ENCODE results near the gene GRK6. TPM values are rescaled to one million over a fixed set of nuclear protein-coding genes. Genes with fewer than 3 reads are reported as not detected.

The GRK6 gene
- total and polyA plus RNA-seq, 8 donors, result 7.2 to 14.5 (median 11.4) TPM

DNA sequence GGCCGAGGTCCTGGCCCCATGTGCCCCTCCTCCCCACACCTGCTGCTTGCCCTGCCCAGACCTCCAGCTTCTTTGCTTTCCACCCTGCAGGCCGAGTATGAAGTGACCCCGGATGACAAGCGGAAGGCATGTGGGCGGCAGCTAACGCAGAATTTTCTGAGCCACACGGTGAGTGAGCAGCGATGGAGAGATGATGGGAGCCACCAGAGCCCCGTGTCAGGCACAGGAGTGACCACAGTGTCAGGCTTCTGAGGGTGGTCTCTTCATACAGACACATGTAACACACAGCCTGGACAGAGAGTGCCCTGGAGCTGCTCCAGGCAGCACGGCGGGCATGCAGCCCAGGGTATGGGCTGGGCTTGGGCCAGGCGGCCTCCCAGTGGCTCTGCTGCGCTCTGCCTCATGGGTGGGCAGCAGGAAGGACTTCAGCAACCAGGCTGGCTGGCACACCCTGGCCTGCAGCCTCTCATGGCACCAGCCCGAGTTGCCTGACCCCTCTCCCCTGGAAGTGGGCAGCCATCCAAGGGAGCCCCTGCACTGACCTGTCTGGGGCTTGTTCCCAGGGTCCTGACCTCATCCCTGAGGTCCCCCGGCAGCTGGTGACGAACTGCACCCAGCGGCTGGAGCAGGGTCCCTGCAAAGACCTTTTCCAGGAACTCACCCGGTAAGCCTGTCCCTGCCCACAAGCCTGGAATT, 5.8 kb downstream of the GRK6 start:
- no peak overlapping the region for H3K27ac ChIP-seq
- TF ChIP-seq CTCF (IDR thresholded peaks at IDR 0.05), result no peak

DNA sequence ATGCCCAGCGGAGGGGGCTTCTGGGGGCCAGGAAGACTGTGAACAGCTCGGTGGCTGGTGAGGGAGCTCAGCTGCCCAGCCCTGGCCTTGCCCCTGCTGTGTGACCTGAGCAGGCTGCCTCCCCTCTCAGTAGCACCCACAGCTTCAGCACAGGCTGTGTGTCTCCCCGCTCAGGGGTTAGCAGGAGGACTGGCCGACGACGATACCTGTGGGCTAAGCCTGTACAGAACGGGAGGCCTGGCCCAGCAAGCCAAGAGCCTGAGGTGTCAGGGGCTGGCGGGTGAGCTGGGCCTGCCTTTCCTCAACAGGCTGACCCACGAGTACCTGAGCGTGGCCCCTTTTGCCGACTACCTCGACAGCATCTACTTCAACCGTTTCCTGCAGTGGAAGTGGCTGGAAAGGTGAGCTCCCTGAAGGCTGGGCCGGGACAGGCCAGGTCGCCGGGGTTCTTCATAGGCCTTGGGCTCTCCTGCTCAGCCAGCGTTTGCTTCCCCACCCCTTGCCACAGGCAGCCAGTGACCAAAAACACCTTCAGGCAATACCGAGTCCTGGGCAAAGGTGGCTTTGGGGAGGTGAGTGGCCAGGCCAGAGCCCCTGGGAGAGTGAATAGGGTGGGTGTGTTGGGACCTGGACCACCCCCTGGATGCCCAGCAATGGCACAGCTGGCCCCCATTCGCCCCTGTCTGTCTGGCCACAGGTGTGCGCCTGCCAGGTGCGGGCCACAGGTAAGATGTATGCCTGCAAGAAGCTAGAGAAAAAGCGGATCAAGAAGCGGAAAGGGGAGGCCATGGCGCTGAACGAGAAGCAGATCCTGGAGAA, 6.6 kb downstream of the GRK6 start:
- no peak overlapping the region for H3K4me3 ChIP-seq
- no peak overlapping the region for H3K27ac ChIP-seq
- peaks cover 0 to under 1% (median 0%) of the 10 kb centered on the region in 3 donors for H3K4me1 ChIP-seq
- intact Hi-C loops (cut with DNase I), result no loop called here
- H3K27me3 ChIP-seq, result no peaks in the 10 kb centered on the region
- H3K9me3 ChIP-seq, result no peaks in the 10 kb centered on the region
- no peak for TF ChIP-seq CTCF (IDR thresholded peaks at IDR 0.05)
- DNase-seq, result peak in 2 of 6 donors; percentile 53 to 73
- no peak for ATAC-seq
- FAIRE-seq, result no peak
- WGBS, 2 donors, result 95% methylated on average over 24 to 25 of the region's 25 CpGs
- peaks cover 2 to 33% (median 9%) of the 10 kb centered on the region in 3 donors for H3K36me3 ChIP-seq

More for the DNA sequence above, 5.8 kb downstream of the GRK6 start:
- Histone ChIP-seq H3K4me1 (peaks cover 0 to 7% (median 2%) of the 10 kb centered on the region in 3 donors), H3K9me3 (no peaks in the 10 kb centered on the region), H3K36me3 (peaks cover 2 to 33% (median 9%) of the 10 kb centered on the region in 3 donors), H3K27me3 (no peaks in the 10 kb centered on the region), H3K4me3 (no peak overlapping the region)
- intact Hi-C loops (cut with DNase I), result no loop called here
- no peak for ATAC-seq
- no peak for FAIRE-seq
- WGBS, 2 donors, result 88 to 89% methylated on average over 18 of the region's 18 CpGs
- peak in 1 of 6 donors; percentile 49 for DNase-seq

DNA sequence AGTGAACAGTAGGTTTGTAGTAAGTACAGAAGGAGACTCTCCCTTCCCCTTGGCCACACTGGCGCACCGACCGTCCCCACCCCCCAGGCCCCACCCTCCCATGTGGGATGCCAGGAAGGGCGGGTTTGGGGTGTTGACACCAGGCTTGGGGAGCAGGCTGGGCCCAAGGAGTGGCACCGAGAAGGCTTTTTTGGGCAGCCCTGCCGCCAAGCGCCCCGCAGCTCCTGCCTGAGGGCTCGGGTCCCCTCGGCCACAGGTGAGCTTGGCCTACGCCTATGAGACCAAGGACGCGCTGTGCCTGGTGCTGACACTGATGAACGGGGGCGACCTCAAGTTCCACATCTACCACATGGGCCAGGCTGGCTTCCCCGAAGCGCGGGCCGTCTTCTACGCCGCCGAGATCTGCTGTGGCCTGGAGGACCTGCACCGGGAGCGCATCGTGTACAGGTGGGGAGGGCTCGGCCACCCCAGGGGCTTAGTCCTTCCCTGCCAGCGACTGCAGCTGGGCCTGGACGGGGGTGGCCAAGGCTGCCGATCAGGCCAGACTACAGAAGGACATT, 7.3 kb downstream of the GRK6 start:
- H3K36me3 ChIP-seq, result peaks cover 2 to 33% (median 9%) of the 10 kb centered on the region in 3 donors
- H3K4me3 ChIP-seq, result no peak overlapping the region
- H3K27ac ChIP-seq, result no peak overlapping the region
- ATAC-seq (no peak), FAIRE-seq (no peak), DNase-seq (peak in 2 of 6 donors; percentile 48 to 70)
- no peak for TF ChIP-seq CTCF (IDR thresholded peaks at IDR 0.05)
- H3K9me3 ChIP-seq, result no peaks in the 10 kb centered on the region
- H3K27me3 ChIP-seq, result no peaks in the 10 kb centered on the region
- 94% methylated on average over 26 to 29 of the region's 29 CpGs for WGBS, 2 donors
- H3K4me1 ChIP-seq, result no peaks in the 10 kb centered on the region
- intact Hi-C loops (cut with DNase I), result no loop called here

- DNase-seq, result peak in 2 of 6 donors; percentile 46 to 50
- Histone ChIP-seq H3K4me1 (no peaks in the 10 kb centered on the region), H3K36me3 (peaks cover 2 to 33% (median 9%) of the 10 kb centered on the region in 3 donors), H3K27me3 (no peaks in the 10 kb centered on the region), H3K9me3 (no peaks in the 10 kb centered on the region), H3K27ac (no peak overlapping the region), H3K4me3 (no peak overlapping the region)
- 87 to 95% methylated on average over 8 of the region's 8 CpGs for WGBS, 2 donors
- ATAC-seq, result peak in 2 of 4 donors; percentile 23 to 33
- FAIRE-seq, result no peak
- TF ChIP-seq CTCF (IDR thresholded peaks at IDR 0.05), result no peak
- intact Hi-C loops (cut with DNase I), result no loop called here
These were observed 8.0 kb downstream of the GRK6 start for GRCh38 chr5:177434437-177434836.
